ENCODE measurements around the gene GORAB.

The GORAB gene

GRCh38 chr1:170537798-170538503 is 6.0 kb downstream of the GORAB start:
- no peak overlapping the region for H3K4me3 ChIP-seq (ENCODE audit: insufficient read depth, low read depth, low read length, poor library complexity, severe bottlenecking)
- no peak for DNase-seq

GRCh38 chr1:170538687-170539086 is 6.7 kb downstream of the GORAB start:
- Histone ChIP-seq H3K4me3 (ENCODE audit: insufficient read depth, low read depth, low read length, poor library complexity, severe bottlenecking) (no peak overlapping the region), H3K9me3 (ENCODE audit: control insufficient read depth, low read length) (no peaks in the 10 kb centered on the region), H3K27me3 (replicated peaks; ENCODE audit: control insufficient read depth, insufficient read depth, low read length, poor library complexity, severe bottlenecking) (no peaks in the 10 kb centered on the region), H3K36me3 (ENCODE audit: control insufficient read depth, insufficient read depth, low read length) (peaks cover 41% of the 10 kb centered on the region), H3K27ac (ENCODE audit: insufficient read depth, low read length, poor library complexity, severe bottlenecking) (no peak overlapping the region), H3K4me1 (ENCODE audit: control insufficient read depth, insufficient read depth, low read length, poor library complexity, severe bottlenecking) (no peaks in the 10 kb centered on the region)
- DNase-seq: no peak

More at GRCh38 chr1:170537798-170538503, 6.0 kb downstream of the GORAB start:
- H3K9me3 ChIP-seq (ENCODE audit: control insufficient read depth, low read length): no peaks in the 10 kb centered on the region
- peaks cover 34% of the 10 kb centered on the region for H3K36me3 ChIP-seq (ENCODE audit: control insufficient read depth, insufficient read depth, low read length)
- H3K27me3 ChIP-seq (replicated peaks; ENCODE audit: control insufficient read depth, insufficient read depth, low read length, poor library complexity, severe bottlenecking): no peaks in the 10 kb centered on the region
- H3K4me1 ChIP-seq (ENCODE audit: control insufficient read depth, insufficient read depth, low read length, poor library complexity, severe bottlenecking): peaks cover 6% of the 10 kb centered on the region
- no peak overlapping the region for H3K27ac ChIP-seq (ENCODE audit: insufficient read depth, low read length, poor library complexity, severe bottlenecking)

GRCh38 chr1:170539154-170539553 is 7.2 kb downstream of the GORAB start:
- Histone ChIP-seq H3K27me3 (replicated peaks; ENCODE audit: control insufficient read depth, insufficient read depth, low read length, poor library complexity, severe bottlenecking) (no peaks in the 10 kb centered on the region), H3K9me3 (ENCODE audit: control insufficient read depth, low read length) (no peaks in the 10 kb centered on the region), H3K4me1 (ENCODE audit: control insufficient read depth, insufficient read depth, low read length, poor library complexity, severe bottlenecking) (no peaks in the 10 kb centered on the region), H3K27ac (ENCODE audit: insufficient read depth, low read length, poor library complexity, severe bottlenecking) (no peak overlapping the region), H3K4me3 (ENCODE audit: insufficient read depth, low read depth, low read length, poor library complexity, severe bottlenecking) (no peak overlapping the region), H3K36me3 (ENCODE audit: control insufficient read depth, insufficient read depth, low read length) (peaks cover 45% of the 10 kb centered on the region)
- DNase-seq: no peak

GRCh38 chr1:170544624-170545023 is 12.7 kb downstream of the GORAB start:
- Histone ChIP-seq H3K27me3 (replicated peaks; ENCODE audit: control insufficient read depth, insufficient read depth, low read length, poor library complexity, severe bottlenecking) (no peaks in the 10 kb centered on the region), H3K36me3 (ENCODE audit: control insufficient read depth, insufficient read depth, low read length) (peaks cover 60% of the 10 kb centered on the region), H3K4me3 (ENCODE audit: insufficient read depth, low read depth, low read length, poor library complexity, severe bottlenecking) (no peak overlapping the region), H3K9me3 (ENCODE audit: control insufficient read depth, low read length) (no peaks in the 10 kb centered on the region), H3K27ac (ENCODE audit: insufficient read depth, low read length, poor library complexity, severe bottlenecking) (no peak overlapping the region), H3K4me1 (ENCODE audit: control insufficient read depth, insufficient read depth, low read length, poor library complexity, severe bottlenecking) (no peaks in the 10 kb centered on the region)
- no peak for DNase-seq

GRCh38 chr1:170545476-170545875 is 13.5 kb downstream of the GORAB start:
- no peak overlapping the region for H3K4me3 ChIP-seq (ENCODE audit: insufficient read depth, low read depth, low read length, poor library complexity, severe bottlenecking)
- no peaks in the 10 kb centered on the region for H3K9me3 ChIP-seq (ENCODE audit: control insufficient read depth, low read length)
- no peak for DNase-seq
- H3K27me3 ChIP-seq (replicated peaks; ENCODE audit: control insufficient read depth, insufficient read depth, low read length, poor library complexity, severe bottlenecking): no peaks in the 10 kb centered on the region
- H3K36me3 ChIP-seq (ENCODE audit: control insufficient read depth, insufficient read depth, low read length): peaks cover 59% of the 10 kb centered on the region
- no peak overlapping the region for H3K27ac ChIP-seq (ENCODE audit: insufficient read depth, low read length, poor library complexity, severe bottlenecking)
- H3K4me1 ChIP-seq (ENCODE audit: control insufficient read depth, insufficient read depth, low read length, poor library complexity, severe bottlenecking): no peaks in the 10 kb centered on the region

- H3K27me3 ChIP-seq (replicated peaks; ENCODE audit: control insufficient read depth, insufficient read depth, low read length, poor library complexity, severe bottlenecking): no peaks in the 10 kb centered on the region
- peaks cover 54% of the 10 kb centered on the region for H3K36me3 ChIP-seq (ENCODE audit: control insufficient read depth, insufficient read depth, low read length)
- DNase-seq: no peak
- no peaks in the 10 kb centered on the region for H3K4me1 ChIP-seq (ENCODE audit: control insufficient read depth, insufficient read depth, low read length, poor library complexity, severe bottlenecking)
- H3K27ac ChIP-seq (ENCODE audit: insufficient read depth, low read length, poor library complexity, severe bottlenecking): no peak overlapping the region
- H3K9me3 ChIP-seq (ENCODE audit: control insufficient read depth, low read length): no peaks in the 10 kb centered on the region
- H3K4me3 ChIP-seq (ENCODE audit: insufficient read depth, low read depth, low read length, poor library complexity, severe bottlenecking): no peak overlapping the region
Measured at GRCh38 chr1:170547255-170547654, 15.3 kb downstream of the GORAB start.

- Histone ChIP-seq H3K4me3 (ENCODE audit: insufficient read depth, low read depth, low read length, poor library complexity, severe bottlenecking) (no peak overlapping the region), H3K36me3 (ENCODE audit: control insufficient read depth, insufficient read depth, low read length) (peaks cover 49% of the 10 kb centered on the region), H3K9me3 (ENCODE audit: control insufficient read depth, low read length) (no peaks in the 10 kb centered on the region), H3K27me3 (replicated peaks; ENCODE audit: control insufficient read depth, insufficient read depth, low read length, poor library complexity, severe bottlenecking) (no peaks in the 10 kb centered on the region), H3K4me1 (ENCODE audit: control insufficient read depth, insufficient read depth, low read length, poor library complexity, severe bottlenecking) (no peaks in the 10 kb centered on the region), H3K27ac (ENCODE audit: insufficient read depth, low read length, poor library complexity, severe bottlenecking) (no peak overlapping the region)
- no peak for DNase-seq
Measured at GRCh38 chr1:170548497-170548896, 16.5 kb downstream of the GORAB start.

- no peaks in the 10 kb centered on the region for H3K9me3 ChIP-seq (ENCODE audit: control insufficient read depth, low read length)
- H3K4me1 ChIP-seq (ENCODE audit: control insufficient read depth, insufficient read depth, low read length, poor library complexity, severe bottlenecking): no peaks in the 10 kb centered on the region
- H3K27me3 ChIP-seq (replicated peaks; ENCODE audit: control insufficient read depth, insufficient read depth, low read length, poor library complexity, severe bottlenecking): no peaks in the 10 kb centered on the region
- H3K27ac ChIP-seq (ENCODE audit: insufficient read depth, low read length, poor library complexity, severe bottlenecking): no peak overlapping the region
- H3K4me3 ChIP-seq (ENCODE audit: insufficient read depth, low read depth, low read length, poor library complexity, severe bottlenecking): no peak overlapping the region
- no peak for DNase-seq
- H3K36me3 ChIP-seq (ENCODE audit: control insufficient read depth, insufficient read depth, low read length): peaks cover 16% of the 10 kb centered on the region
Measured at GRCh38 chr1:170555370-170555769, 23.4 kb downstream of the GORAB start.

GRCh38 chr1:170556917-170557316 is 25.0 kb downstream of the GORAB start:
- H3K27me3 ChIP-seq (replicated peaks; ENCODE audit: control insufficient read depth, insufficient read depth, low read length, poor library complexity, severe bottlenecking): no peaks in the 10 kb centered on the region
- DNase-seq: no peak
- no peaks in the 10 kb centered on the region for H3K4me1 ChIP-seq (ENCODE audit: control insufficient read depth, insufficient read depth, low read length, poor library complexity, severe bottlenecking)
- no peak overlapping the region for H3K27ac ChIP-seq (ENCODE audit: insufficient read depth, low read length, poor library complexity, severe bottlenecking)
- H3K36me3 ChIP-seq (ENCODE audit: control insufficient read depth, insufficient read depth, low read length): peaks cover 10% of the 10 kb centered on the region
- no peak overlapping the region for H3K4me3 ChIP-seq (ENCODE audit: insufficient read depth, low read depth, low read length, poor library complexity, severe bottlenecking)
- H3K9me3 ChIP-seq (ENCODE audit: control insufficient read depth, low read length): no peaks in the 10 kb centered on the region

GRCh38 chr1:170558731-170559130 is 26.8 kb downstream of the GORAB start:
- no peak overlapping the region for H3K4me3 ChIP-seq (ENCODE audit: insufficient read depth, low read depth, low read length, poor library complexity, severe bottlenecking)
- no peaks in the 10 kb centered on the region for H3K4me1 ChIP-seq (ENCODE audit: control insufficient read depth, insufficient read depth, low read length, poor library complexity, severe bottlenecking)
- no peak overlapping the region for H3K27ac ChIP-seq (ENCODE audit: insufficient read depth, low read length, poor library complexity, severe bottlenecking)
- H3K27me3 ChIP-seq (replicated peaks; ENCODE audit: control insufficient read depth, insufficient read depth, low read length, poor library complexity, severe bottlenecking): no peaks in the 10 kb centered on the region
- no peaks in the 10 kb centered on the region for H3K9me3 ChIP-seq (ENCODE audit: control insufficient read depth, low read length)
- no peak for DNase-seq
- H3K36me3 ChIP-seq (ENCODE audit: control insufficient read depth, insufficient read depth, low read length): no peaks in the 10 kb centered on the region

Measured in effector memory CD4-positive, alpha-beta T cell (primary cell).